SK-N-SH treated with all-trans-retinoic acid at 6 μM for 48 hours (cell line): ENCODE measurements around the gene SPOCD1.

Source experiments
- ARNTL ChIP-seq: fragments of 450-650 bp; formaldehyde crosslinking; IDR thresholded peaks from 2 replicates; pipeline ENCODE4 v1.5.0; 2020; ENCODE audit warnings: low read depth, mild to moderate bottlenecking, moderate library complexity, borderline replicate concordance
- CSDC2 ChIP-seq: fragments of 250-450 bp; sonication (Bioruptor Pico); IDR thresholded peaks from 2 replicates; pipeline ENCODE4 v1.5.0; 2020; ENCODE audit warnings: mild to moderate bottlenecking, moderate library complexity
- PPARA ChIP-seq: fragments of 250-450 bp; sonication (Bioruptor Pico); IDR thresholded peaks from 2 replicates; pipeline ENCODE4 v1.5.0; 2020; ENCODE audit warnings: mild to moderate bottlenecking, borderline replicate concordance
- ZNF8 ChIP-seq: fragments of 450-650 bp; formaldehyde crosslinking; IDR thresholded peaks from 2 replicates; pipeline ENCODE4 v1.5.0; 2020; ENCODE audit warnings: mild to moderate bottlenecking, moderate library complexity
- TF ChIP-seq, protein P1 (sequence below): fragments of 250-450 bp; sonication (Bioruptor Pico); IDR thresholded peaks from 2 replicates; pipeline ENCODE4 v1.8.0; 2020; ENCODE audit warnings: mild to moderate bottlenecking, moderate library complexity, borderline replicate concordance

GRCh38 chr1:31830065-31830464 lies 14.2 kb upstream of the SPOCD1 start:
- TF ChIP-seq, protein P1, sequence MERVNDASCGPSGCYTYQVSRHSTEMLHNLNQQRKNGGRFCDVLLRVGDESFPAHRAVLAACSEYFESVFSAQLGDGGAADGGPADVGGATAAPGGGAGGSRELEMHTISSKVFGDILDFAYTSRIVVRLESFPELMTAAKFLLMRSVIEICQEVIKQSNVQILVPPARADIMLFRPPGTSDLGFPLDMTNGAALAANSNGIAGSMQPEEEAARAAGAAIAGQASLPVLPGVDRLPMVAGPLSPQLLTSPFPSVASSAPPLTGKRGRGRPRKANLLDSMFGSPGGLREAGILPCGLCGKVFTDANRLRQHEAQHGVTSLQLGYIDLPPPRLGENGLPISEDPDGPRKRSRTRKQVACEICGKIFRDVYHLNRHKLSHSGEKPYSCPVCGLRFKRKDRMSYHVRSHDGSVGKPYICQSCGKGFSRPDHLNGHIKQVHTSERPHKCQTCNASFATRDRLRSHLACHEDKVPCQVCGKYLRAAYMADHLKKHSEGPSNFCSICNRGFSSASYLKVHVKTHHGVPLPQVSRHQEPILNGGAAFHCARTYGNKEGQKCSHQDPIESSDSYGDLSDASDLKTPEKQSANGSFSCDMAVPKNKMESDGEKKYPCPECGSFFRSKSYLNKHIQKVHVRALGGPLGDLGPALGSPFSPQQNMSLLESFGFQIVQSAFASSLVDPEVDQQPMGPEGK (CRISPR knock-in tag) = no peak
- TF ChIP-seq PPARA (no peak), ZNF8 (CRISPR knock-in tag) (no peak), ARNTL (CRISPR knock-in tag) (no peak), CSDC2 (CRISPR knock-in tag) (no peak)
